AG20443 (cell line): Measurements from ENCODE around the gene DEAF1.
A peak's percentile ranks its signal among the peaks of the same experiment; 100 is the strongest.
"Not testable (repeated sequence)": the region's sequence is repeated elsewhere in the genome, so short reads cannot be mapped to it uniquely, and the experiment has no call there.

Experiments
- DNase-seq: peaks from one replicate; pipeline ENCODE4 v3.0.0; 2012; ENCODE audit warnings: low spot score, mixed read lengths

The DEAF1 gene

GRCh38 chr11:699116-699508, 4.1 kb upstream of the DEAF1 start:
- DNase-seq, result no peak

GRCh38 chr11:698493-699115, 3.6 kb upstream of the DEAF1 start:
- DNase-seq, result no peak

- no peak for DNase-seq
Observed at GRCh38 chr11:697811-698311, 2.8 kb upstream of the DEAF1 start.

GRCh38 chr11:696955-697491, 2.0 kb upstream of the DEAF1 start:
- peak; percentile 56 for DNase-seq

GRCh38 chr11:695538-696248, 671 bp upstream of the DEAF1 start, which contains the start of gene TMEM80:
TMEM80 (plus strand) TSS chr11:695816; CDS start chr11:695828, 12 bp downstream.
- DNase-seq, result peak; percentile 91

GRCh38 chr11:695288-695537, 191 bp upstream of the DEAF1 start:
- DNase-seq, result no peak

- DNase-seq, result no peak
Observed at GRCh38 chr11:693887-694562, 997 bp downstream of the DEAF1 start.

GRCh38 chr11:693415-693831, 1.6 kb downstream of the DEAF1 start:
- DNase-seq, result no peak

- no peak for DNase-seq
Observed at GRCh38 chr11:692824-693414, 2.1 kb downstream of the DEAF1 start.

GRCh38 chr11:691710-692590, 3.1 kb downstream of the DEAF1 start:
- no peak for DNase-seq

- no peak for DNase-seq
Observed at GRCh38 chr11:690738-691633, 4.0 kb downstream of the DEAF1 start.

- not testable (repeated sequence) for DNase-seq
Observed at GRCh38 chr11:690244-690643, 4.8 kb downstream of the DEAF1 start.

- no peak for DNase-seq
Observed at GRCh38 chr11:689625-690024, 5.4 kb downstream of the DEAF1 start.

GRCh38 chr11:688681-689080, 6.3 kb downstream of the DEAF1 start:
- DNase-seq, result no peak

GRCh38 chr11:687751-688150, 7.3 kb downstream of the DEAF1 start:
- DNase-seq, result no peak

GRCh38 chr11:686451-687243, 8.4 kb downstream of the DEAF1 start:
- no peak for DNase-seq

- DNase-seq, result no peak
Observed at GRCh38 chr11:680970-681369, 14.1 kb downstream of the DEAF1 start.

- no peak for DNase-seq
Observed at GRCh38 chr11:680476-680875, 14.5 kb downstream of the DEAF1 start.

GRCh38 chr11:679271-680207, 15.5 kb downstream of the DEAF1 start:
- no peak for DNase-seq
